ENCODE results near the gene ZNF263. TPM values are rescaled to one million over a fixed set of nuclear protein-coding genes. Genes with fewer than 3 reads are reported as not detected.
A peak's percentile ranks its signal among the peaks of the same experiment; 100 is the strongest.

ZNF263 gene
- polyA plus RNA-seq, 1 of the 3 experiments (the other 2 are of a cell fraction) = 13.7 TPM

- WGBS (ENCODE audit: low lambda C conversion rate) = 97% methylated on average over 6 of the region's 6 CpGs
- peaks cover 7 to 18% of the 10 kb centered on the region in 2 experiments for H3K4me1 ChIP-seq (ENCODE audit: control insufficient read depth in 1 of 2, insufficient read depth in 2 of 2, low read depth in 1 of 2, low read length in 1 of 2)
- peaks cover 13 to 20% of the 10 kb centered on the region in 2 experiments for H3K36me3 ChIP-seq (replicated peaks in 1 of 2; ENCODE audit: control insufficient read depth in 1 of 2, insufficient read depth in 2 of 2, low read length in 1 of 2)
- H3K27me3 ChIP-seq (ENCODE audit: insufficient read depth) = peaks cover 14% of the 10 kb centered on the region; the same call in 1 of the 2 replicates
- no peak for DNase-seq
- no peaks in the 10 kb centered on the region for H3K9me3 ChIP-seq
- no peak overlapping the region; a peak in 1 of 4 replicates for H3K27ac ChIP-seq (ENCODE audit: low read depth in 2 of 2, low read length in 1 of 2)
- H3F3A ChIP-seq (replicated peaks; ENCODE audit: insufficient read depth) = peaks cover 4% of the 10 kb centered on the region
- H3K79me2 ChIP-seq (ENCODE audit: insufficient read depth) = peaks cover 30% of the 10 kb centered on the region
- ChIA-PET CTCF (interaction anchor here (1.1 kb wide), 1 partner anchor 15 kb away, joined by 3 read pairs; no protein-coding TSS in a partner anchor), POLR2A (no interaction called here)
- no peaks in the 10 kb centered on the region for H3K9me2 ChIP-seq
- peak overlapping the region; percentile 99 for H3K4me2 ChIP-seq
- TF ChIP-seq EZH2phosphoT487 (IDR thresholded peaks at IDR 0.05; ENCODE audit: borderline replicate concordance, low read depth) = no peak
- no peak for TF ChIP-seq MEF2A (IDR thresholded peaks at IDR 0.05; ENCODE audit: borderline replicate concordance, low read depth)
- no peak for TF ChIP-seq TAF1 (IDR thresholded peaks at IDR 0.05; ENCODE audit: borderline replicate concordance, low read depth, low read length)
- TF ChIP-seq, protein P1, sequence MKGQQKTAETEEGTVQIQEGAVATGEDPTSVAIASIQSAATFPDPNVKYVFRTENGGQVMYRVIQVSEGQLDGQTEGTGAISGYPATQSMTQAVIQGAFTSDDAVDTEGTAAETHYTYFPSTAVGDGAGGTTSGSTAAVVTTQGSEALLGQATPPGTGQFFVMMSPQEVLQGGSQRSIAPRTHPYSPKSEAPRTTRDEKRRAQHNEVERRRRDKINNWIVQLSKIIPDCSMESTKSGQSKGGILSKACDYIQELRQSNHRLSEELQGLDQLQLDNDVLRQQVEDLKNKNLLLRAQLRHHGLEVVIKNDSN (IDR thresholded peaks at IDR 0.05; ENCODE audit: borderline replicate concordance, low read depth) = no peak
- H2AFZ ChIP-seq (ENCODE audit: low read depth) = 0 out of 2 replicates have a peak overlapping the region, but pooled peaks have one; percentile 96
- 0 out of 2 replicates have a peak overlapping the region, but pooled peaks have one; percentile 76 for H3K9ac ChIP-seq
- H3K4me3 ChIP-seq (ENCODE audit: low read depth in 2 of 2, low read length in 1 of 2) = no peak overlapping the region
- 0 out of 2 replicates have a peak, but pooled peaks cover 5% of the 10 kb centered on the region for H4K20me1 ChIP-seq (ENCODE audit: insufficient read depth)
These were observed 2.0 kb upstream of the ZNF263 start for GRCh38 chr16:3281222-3281820.

DNA sequence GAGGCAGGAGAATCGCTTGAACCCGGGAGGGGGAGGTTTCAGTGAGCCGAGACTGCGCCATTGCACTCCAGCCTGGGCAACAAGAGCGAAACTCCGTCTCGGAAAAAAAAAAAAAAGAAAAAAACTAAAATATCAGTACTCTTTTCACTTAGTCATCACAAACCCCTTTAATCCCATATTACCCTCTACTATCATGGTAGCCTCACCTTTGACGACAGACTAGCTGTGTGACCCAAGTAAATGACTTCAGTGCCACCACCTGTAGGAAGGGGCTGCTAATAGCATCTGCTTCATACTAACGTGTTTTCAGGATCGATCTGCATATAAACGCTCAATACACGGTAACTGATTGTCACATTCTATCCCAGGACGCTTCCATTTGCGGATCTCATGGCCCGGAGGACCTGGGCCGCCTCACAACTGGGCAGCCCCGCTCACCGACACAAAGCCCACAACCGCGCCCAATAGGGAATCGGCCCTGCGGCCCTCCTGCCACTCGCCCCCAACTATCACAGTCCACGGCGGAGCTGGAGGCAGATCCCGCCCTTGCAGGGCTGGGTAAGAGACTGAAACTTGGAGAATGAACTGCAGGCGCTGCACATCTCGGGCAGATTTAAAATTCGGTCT lies 1.1 kb upstream of the ZNF263 start:
- TF ChIP-seq CTCF (IDR thresholded peaks at IDR 0.05) (0 out of 2 replicates have a peak, but pooled peaks have one; percentile 10), FOSL2 (IDR thresholded peaks at IDR 0.05; ENCODE audit: borderline replicate concordance, low read depth) (no peak), YY1 (IDR thresholded peaks at IDR 0.05; ENCODE audit: low read depth) (0 out of 2 replicates have a peak, but pooled peaks have one; percentile 7)
- 0 out of 2 replicates have a peak, but pooled peaks cover 5% of the 10 kb centered on the region for H4K20me1 ChIP-seq (ENCODE audit: insufficient read depth)
- ChIA-PET POLR2A (interaction anchor here (0.6 to 1.9 kb wide), 11 partner anchors 15 to 599 kb away, joined by 3 to 9 read pairs (median 4); partner anchors contain the start of genes NAA60 and ZNF597), CTCF (interaction anchor here (0.9 to 1.6 kb wide), 4 partner anchors 15 to 34 kb away, joined by 3 to 5 read pairs (median 3); no protein-coding TSS in a partner anchor)
- H3K36me3 ChIP-seq (replicated peaks in 1 of 2; ENCODE audit: control insufficient read depth in 1 of 2, insufficient read depth in 2 of 2, low read length in 1 of 2) = peaks cover 18 to 28% of the 10 kb centered on the region in 2 experiments
- 11% methylated on average over 13 of the region's 29 CpGs for whole genome bisulfite sequencing (ENCODE audit: low lambda C conversion rate)
- H3K27me3 ChIP-seq (ENCODE audit: insufficient read depth) = peaks cover 8% of the 10 kb centered on the region; the same call in 1 of the 2 replicates
- peak overlapping the region; percentile 84 to 91 for H3K4me3 ChIP-seq (ENCODE audit: low read depth in 2 of 2, low read length in 1 of 2)
- no peaks in the 10 kb centered on the region for H3K9me2 ChIP-seq
- peak; percentile 88 for DNase-seq
- peak overlapping the region; percentile 76 for H3K9ac ChIP-seq
- H3K4me1 ChIP-seq (ENCODE audit: control insufficient read depth in 1 of 2, insufficient read depth in 2 of 2, low read depth in 1 of 2, low read length in 1 of 2) = peaks cover 7 to 18% of the 10 kb centered on the region in 2 experiments
- H3K4me2 ChIP-seq = peak overlapping the region; percentile 99
- H2AFZ ChIP-seq (ENCODE audit: low read depth) = peak overlapping the region; percentile 96
- H3F3A ChIP-seq (replicated peaks; ENCODE audit: insufficient read depth) = peaks cover 4% of the 10 kb centered on the region
- H3K9me3 ChIP-seq = no peaks in the 10 kb centered on the region
- H3K79me2 ChIP-seq (ENCODE audit: insufficient read depth) = peaks cover 39% of the 10 kb centered on the region
- peak overlapping the region; percentile 98 to 99 for H3K27ac ChIP-seq (ENCODE audit: low read depth in 2 of 2, low read length in 1 of 2)

All from SK-N-SH (cell line).